ENCODE results near the gene WWOX. TPM values are rescaled to one million over a fixed set of nuclear protein-coding genes. Genes with fewer than 3 reads are reported as not detected.

The WWOX gene
- polyA plus RNA-seq, 1 donor (not counting 4 experiments of a cell fraction or from before 2014, with no cell fraction given): 5.1 TPM

- H3K4me1 ChIP-seq (ENCODE audit: control insufficient read depth, extremely low read depth, insufficient read depth, low read length): no peaks in the 10 kb centered on the region
- H3K9me1 ChIP-seq (ENCODE audit: control insufficient read depth, extremely low read depth, insufficient read depth, low read length): no peaks in the 10 kb centered on the region
- H2AFZ ChIP-seq (ENCODE audit: control insufficient read depth, low read length): no peak overlapping the region
- no peak overlapping the region for H3K9ac ChIP-seq (ENCODE audit: control insufficient read depth, extremely low read depth, insufficient read depth, low read length)
- no peaks in the 10 kb centered on the region for H3K27me3 ChIP-seq (ENCODE audit: control insufficient read depth, extremely low read depth, insufficient read depth, low read length)
- DNase-seq (ENCODE audit: low read depth, low spot score) (no peak), FAIRE-seq (no peak)
- dilution Hi-C loops (cut with MboI; ENCODE audit: extremely low pct_ligation_motif_present, low sequenced_read_pairs): no loop called here
- no peaks in the 10 kb centered on the region for H4K20me1 ChIP-seq (ENCODE audit: control insufficient read depth, extremely low read depth, insufficient read depth, low read length)
- H3K79me2 ChIP-seq (ENCODE audit: control insufficient read depth, insufficient read depth, low read length): no peaks in the 10 kb centered on the region
- H3K9me3 ChIP-seq (ENCODE audit: control insufficient read depth, low read depth, low read length): no peaks in the 10 kb centered on the region
- H3K4me2 ChIP-seq (ENCODE audit: control insufficient read depth, extremely low read depth, insufficient read depth, low read depth, low read length): no peak overlapping the region
- TF ChIP-seq EZH2 (IDR thresholded peaks at IDR 0.05; ENCODE audit: low read length) (no peak), CTCF (optimal IDR thresholded peaks at IDR 0.05 in 1 of 3, IDR thresholded peaks at IDR 0.05 in 1 of 3, conservative IDR thresholded peaks at IDR 0.05 in 1 of 3; ENCODE audit: extremely low read depth in 1 of 3, insufficient read depth in 2 of 3, low read length in 3 of 3) (no peak)
- no peak overlapping the region for H3K4me3 ChIP-seq (ENCODE audit: control insufficient read depth in 2 of 3, extremely low read depth in 1 of 3, insufficient read depth in 2 of 3, low read depth in 1 of 3, low read length in 3 of 3)
- H3K36me3 ChIP-seq (ENCODE audit: control insufficient read depth in 2 of 2, extremely low read depth in 1 of 2, insufficient read depth in 2 of 2, low read length in 2 of 2): no peaks in the 10 kb centered on the region
- H3K27ac ChIP-seq (ENCODE audit: control insufficient read depth, insufficient read depth, low read length): no peak overlapping the region
Observed at GRCh38 chr16:79041206-79041605, 941.8 kb downstream of the WWOX start.

- no peaks in the 10 kb centered on the region for H3K9me1 ChIP-seq (ENCODE audit: control insufficient read depth, extremely low read depth, insufficient read depth, low read length)
- no peaks in the 10 kb centered on the region for H3K79me2 ChIP-seq (ENCODE audit: control insufficient read depth, insufficient read depth, low read length)
- no peak overlapping the region for H3K4me2 ChIP-seq (ENCODE audit: control insufficient read depth, extremely low read depth, insufficient read depth, low read depth, low read length)
- TF ChIP-seq CTCF (optimal IDR thresholded peaks at IDR 0.05 in 1 of 3, IDR thresholded peaks at IDR 0.05 in 1 of 3, conservative IDR thresholded peaks at IDR 0.05 in 1 of 3; ENCODE audit: extremely low read depth in 1 of 3, insufficient read depth in 2 of 3, low read length in 3 of 3) (no peak), EZH2 (IDR thresholded peaks at IDR 0.05; ENCODE audit: low read length) (no peak)
- dilution Hi-C loops (cut with MboI; ENCODE audit: extremely low pct_ligation_motif_present, low sequenced_read_pairs): no loop called here
- no peak overlapping the region for H2AFZ ChIP-seq (ENCODE audit: control insufficient read depth, low read length)
- H3K9ac ChIP-seq (ENCODE audit: control insufficient read depth, extremely low read depth, insufficient read depth, low read length): no peak overlapping the region
- no peak overlapping the region for H3K27ac ChIP-seq (ENCODE audit: control insufficient read depth, insufficient read depth, low read length)
- no peak overlapping the region for H3K4me3 ChIP-seq (ENCODE audit: control insufficient read depth in 2 of 3, extremely low read depth in 1 of 3, insufficient read depth in 2 of 3, low read depth in 1 of 3, low read length in 3 of 3)
- FAIRE-seq: no peak
- H3K36me3 ChIP-seq (ENCODE audit: control insufficient read depth in 2 of 2, extremely low read depth in 1 of 2, insufficient read depth in 2 of 2, low read length in 2 of 2): no peaks in the 10 kb centered on the region
- no peaks in the 10 kb centered on the region for H3K27me3 ChIP-seq (ENCODE audit: control insufficient read depth, extremely low read depth, insufficient read depth, low read length)
- no peaks in the 10 kb centered on the region for H4K20me1 ChIP-seq (ENCODE audit: control insufficient read depth, extremely low read depth, insufficient read depth, low read length)
- H3K9me3 ChIP-seq (ENCODE audit: control insufficient read depth, low read depth, low read length): no peaks in the 10 kb centered on the region
- no peak for DNase-seq (ENCODE audit: low read depth, low spot score)
- H3K4me1 ChIP-seq (ENCODE audit: control insufficient read depth, extremely low read depth, insufficient read depth, low read length): no peaks in the 10 kb centered on the region
Observed at GRCh38 chr16:79042141-79042540, 942.7 kb downstream of the WWOX start.

Measured in keratinocyte (primary cell).